ENCODE results near the gene SPINK8. TPM values are rescaled to one million over a fixed set of nuclear protein-coding genes. Genes with fewer than 3 reads are reported as not detected.

SPINK8 gene
- total RNA-seq (2022; extraction: Qiagen RNA extraction; ENCODE audit: low read depth): not detected in 5 replicates

DNA sequence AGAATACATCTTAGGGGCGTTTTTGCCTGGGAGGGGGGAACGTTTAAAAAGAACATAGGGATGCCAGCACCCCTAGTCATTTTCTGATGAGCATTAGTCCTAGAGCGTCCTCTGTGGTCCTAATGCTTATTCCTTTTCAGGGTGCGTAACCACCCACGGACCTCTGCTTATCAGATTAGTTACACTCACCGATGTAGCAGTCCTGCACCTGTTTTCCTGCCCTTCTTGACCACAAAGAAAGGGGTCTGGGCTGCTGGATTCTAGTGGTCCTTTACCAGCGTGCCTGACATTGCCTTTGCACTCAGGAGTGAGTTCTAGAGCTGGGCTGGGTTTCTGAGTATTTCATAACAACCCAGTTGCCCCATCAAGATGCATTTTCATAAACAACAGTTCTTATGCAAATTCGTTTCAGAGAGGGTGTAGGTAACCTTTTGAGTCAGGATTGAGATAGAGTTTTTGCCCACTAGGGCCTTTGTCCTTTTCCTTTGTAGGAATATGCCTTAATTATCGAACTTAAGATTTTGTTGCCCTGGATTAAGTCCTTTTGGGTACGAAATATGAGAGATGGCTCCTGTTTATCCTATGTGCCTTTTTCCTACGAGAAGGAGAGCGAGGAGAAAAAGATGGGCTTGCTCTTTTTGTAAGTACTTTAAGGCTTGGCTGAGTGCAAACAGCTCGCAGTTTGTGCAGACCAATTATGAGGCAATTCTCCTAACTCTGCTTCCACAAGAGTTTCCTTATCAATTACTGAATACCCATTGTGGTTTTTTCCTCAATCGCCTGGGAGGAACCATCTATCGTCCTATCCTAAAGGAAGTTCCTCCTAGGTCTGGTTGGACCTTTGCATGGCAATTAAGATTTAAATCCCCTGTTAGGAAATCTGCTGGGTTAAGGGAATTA lies at the start of gene SPINK8:
Gene SPINK8 (minus strand): TSS at position 316 of the 900 bp plus-strand sequence. CDS start 5,320 bp downstream, outside the sequence.

DNA sequence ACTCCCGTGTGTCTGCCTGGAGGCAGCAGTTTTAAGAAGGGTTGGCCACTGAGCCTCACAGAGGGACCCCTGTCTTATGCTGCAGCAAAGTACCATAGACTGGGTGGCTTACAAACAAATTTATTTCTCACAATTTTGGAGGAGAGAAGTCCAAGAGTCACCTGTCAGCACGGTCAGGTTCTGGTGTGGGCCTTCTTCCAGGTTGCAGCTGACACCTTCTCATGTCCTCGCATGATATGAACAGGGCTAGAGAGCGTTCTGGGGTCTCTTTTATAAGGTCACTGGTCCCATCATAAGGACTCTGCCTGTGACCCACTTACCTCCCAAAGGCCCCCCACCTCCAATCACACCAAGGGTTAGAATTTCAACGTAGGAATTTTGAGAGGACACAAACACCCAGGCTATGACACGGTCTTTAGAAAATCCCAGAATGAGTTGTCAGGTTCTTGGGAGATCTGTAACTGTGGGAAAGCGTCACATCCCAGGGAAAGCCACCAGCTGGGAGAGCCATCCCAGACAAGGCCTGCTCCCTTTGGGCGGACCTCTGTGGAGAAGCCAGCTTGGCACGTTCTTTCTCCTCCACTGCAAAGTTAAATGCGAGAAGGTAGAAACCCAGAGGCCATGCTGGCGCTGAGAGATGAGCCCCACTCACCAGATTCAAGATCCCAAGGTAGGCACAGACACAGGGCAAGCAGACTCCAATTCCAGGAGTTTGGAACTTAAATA lies 38.4 kb upstream of the SPINK8 start, which contains the start of gene FBXW12:
Gene FBXW12 (plus strand): TSS at position 569 of the 726 bp plus-strand sequence. CDS start 549 bp downstream, outside the sequence.

DNA sequence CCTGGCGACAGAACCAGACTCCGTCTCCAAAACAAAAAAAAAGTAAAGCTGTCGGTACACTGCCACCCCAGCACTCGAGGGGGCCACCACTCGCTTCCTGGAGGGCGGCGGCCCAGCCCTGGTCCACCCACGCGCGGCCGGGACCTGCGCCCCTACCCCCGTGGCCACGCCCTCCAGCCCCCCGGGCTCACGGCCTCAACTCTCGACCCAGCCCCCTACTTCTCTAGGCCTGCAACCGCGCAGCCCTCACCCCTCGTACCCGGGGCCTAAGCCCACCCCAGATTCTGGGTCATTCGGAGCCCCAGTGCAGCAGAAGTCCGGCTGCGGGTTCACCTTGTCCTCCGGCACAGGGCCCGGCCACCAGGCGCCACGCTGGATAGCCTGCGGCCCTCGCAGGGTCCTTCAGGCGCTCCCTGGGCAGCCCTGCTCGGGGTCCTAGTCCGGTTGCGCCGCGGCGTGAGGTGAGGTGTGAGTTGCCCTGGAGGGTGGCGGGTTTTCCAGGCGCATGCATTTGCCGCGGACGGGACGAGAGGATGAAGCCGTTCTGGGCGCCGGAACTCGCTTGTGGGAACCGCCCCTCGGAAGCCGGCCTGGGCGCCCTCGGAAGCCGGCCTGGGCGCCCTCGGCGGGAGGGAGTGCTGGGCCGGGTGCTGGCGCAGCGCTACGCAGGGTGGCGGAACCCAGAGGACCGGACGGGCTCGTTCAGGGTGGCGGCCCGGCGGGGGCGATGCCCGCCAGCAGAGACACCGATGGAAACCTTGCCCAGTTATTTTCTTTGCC lies 32.3 kb downstream of the SPINK8 start, which contains the start of gene NME6:
Gene NME6 (minus strand): TSS at position 348 of the 780 bp plus-strand sequence.

Other genes starting within 250 kb of the SPINK8 start
- 9.1 to 11.3 TPM (median 9.8 TPM) in 5 replicates for gene CDC25A, start 145.2 kb downstream of the SPINK8 start, total RNA-seq (2022; extraction: Qiagen RNA extraction; ENCODE audit: low read depth)
- gene CAMP, start 110.2 kb downstream of the SPINK8 start, total RNA-seq (2022; extraction: Qiagen RNA extraction; ENCODE audit: low read depth): 0.23 TPM in 1 of 5 replicates, not detected in the others
- gene ZNF589, start 92.6 kb downstream of the SPINK8 start, total RNA-seq (2022; extraction: Qiagen RNA extraction; ENCODE audit: low read depth): 2.2 to 3.0 TPM (median 2.4 TPM) in 5 replicates
- 22.6 to 26.2 TPM (median 24.6 TPM) in 5 replicates for gene NME6, start 32.3 kb downstream of the SPINK8 start, total RNA-seq (2022; extraction: Qiagen RNA extraction; ENCODE audit: low read depth)
- gene FBXW12, start 38.6 kb upstream of the SPINK8 start, total RNA-seq (2022; extraction: Qiagen RNA extraction; ENCODE audit: low read depth): not detected in 5 replicates
- 13.7 to 17.6 TPM (median 14.1 TPM) in 5 replicates for gene PLXNB1, start 96.4 kb upstream of the SPINK8 start, total RNA-seq (2022; extraction: Qiagen RNA extraction; ENCODE audit: low read depth)
- 24.0 to 28.4 TPM (median 26.6 TPM) in 5 replicates for gene CCDC51, start 106.5 kb upstream of the SPINK8 start, total RNA-seq (2022; extraction: Qiagen RNA extraction; ENCODE audit: low read depth)
- gene TMA7, start 106.6 kb upstream of the SPINK8 start, total RNA-seq (2022; extraction: Qiagen RNA extraction; ENCODE audit: low read depth): 260 to 415 TPM (median 305 TPM) in 5 replicates
- 7.8 to 9.4 TPM (median 9.3 TPM) in 5 replicates for gene ATRIP, start 113.1 kb upstream of the SPINK8 start, total RNA-seq (2022; extraction: Qiagen RNA extraction; ENCODE audit: low read depth)
- gene SHISA5, start 170.5 kb upstream of the SPINK8 start, total RNA-seq (2022; extraction: Qiagen RNA extraction; ENCODE audit: low read depth): 102 to 137 TPM (median 129 TPM) in 5 replicates
- gene PFKFB4, start 223.1 kb upstream of the SPINK8 start, total RNA-seq (2022; extraction: Qiagen RNA extraction; ENCODE audit: low read depth): 14.0 to 25.2 TPM (median 15.7 TPM) in 5 replicates
- 8.5 to 11.8 TPM (median 10.2 TPM) in 5 replicates for gene UCN2, start 230.1 kb upstream of the SPINK8 start, total RNA-seq (2022; extraction: Qiagen RNA extraction; ENCODE audit: low read depth)

Measured in A549 treated with CpdA at 1 μM for 4 hours (cell line).